Activated CD8-positive, alpha-beta memory T cell treated with anti-CD3 and anti-CD28 coated beads for 1 hour (primary cell): ENCODE measurements around the gene PACRG.

Source experiments
- DNase-seq, 2 donors: peaks; one replicate each; pipeline ENCODE4 v3.0.0-alpha.2; 2020; ENCODE audit warnings: low read depth in 1 of 2; ENCODE audit errors: extremely low read depth in 1 of 2

The PACRG gene

GRCh38 chr6:162773996-162774395, 46.2 kb downstream of the PACRG start:
- no peak for DNase-seq

GRCh38 chr6:162777091-162777490, 49.3 kb downstream of the PACRG start:
- DNase-seq, result no peak

GRCh38 chr6:162778603-162779002, 50.8 kb downstream of the PACRG start:
- DNase-seq, result no peak

GRCh38 chr6:162785632-162786242, 58.0 kb downstream of the PACRG start:
- no peak for DNase-seq

GRCh38 chr6:162798546-162799266, 70.9 kb downstream of the PACRG start:
- DNase-seq, result no peak

GRCh38 chr6:162814426-162814973, 86.7 kb downstream of the PACRG start:
- no peak for DNase-seq

- no peak for DNase-seq
Observed at GRCh38 chr6:162817196-162817595, 89.4 kb downstream of the PACRG start.

GRCh38 chr6:162819284-162819683, 91.5 kb downstream of the PACRG start:
- no peak for DNase-seq

GRCh38 chr6:162821102-162821501, 93.3 kb downstream of the PACRG start:
- DNase-seq, result no peak

GRCh38 chr6:162825597-162825996, 97.8 kb downstream of the PACRG start:
- no peak for DNase-seq

GRCh38 chr6:162829013-162829742, 101.4 kb downstream of the PACRG start:
- DNase-seq, result no peak

- no peak for DNase-seq
Observed at GRCh38 chr6:162833776-162834175, 106.0 kb downstream of the PACRG start.

GRCh38 chr6:162845972-162846371, 118.2 kb downstream of the PACRG start:
- DNase-seq, result no peak

GRCh38 chr6:162846723-162847122, 118.9 kb downstream of the PACRG start:
- DNase-seq, result no peak

- no peak for DNase-seq
Observed at GRCh38 chr6:162849269-162849668, 121.5 kb downstream of the PACRG start.

GRCh38 chr6:162852192-162852591, 124.4 kb downstream of the PACRG start:
- DNase-seq, result no peak

GRCh38 chr6:162852840-162853577, 125.2 kb downstream of the PACRG start:
- no peak for DNase-seq

GRCh38 chr6:162854228-162854627, 126.5 kb downstream of the PACRG start:
- DNase-seq, result no peak

GRCh38 chr6:162854734-162855191, 127.0 kb downstream of the PACRG start:
- no peak for DNase-seq

- no peak for DNase-seq
Observed at GRCh38 chr6:162856885-162857284, 129.1 kb downstream of the PACRG start.

GRCh38 chr6:162857326-162857725, 129.6 kb downstream of the PACRG start:
- no peak for DNase-seq
